PC-9 (cell line): ENCODE data around the gene ATXN1. TPM values are rescaled to one million over a fixed set of nuclear protein-coding genes. Genes with fewer than 3 reads are reported as not detected.

Source experiments
- BruUV-seq: library from RNA; stranded (reverse); fragments of 400-500 nt; replicated peaks from 2 replicates; lab custom pipeline; 2021; lab: Mats Ljungman, UMichigan
- CTCF ChIA-PET: fragments of 300-600 bp; sonication (Branson Sonifier 250); formaldehyde crosslinking; loops from one replicate; lab custom pipeline; 2022; ENCODE audit warnings: antibody characterized with exemption; lab: Charles Lee
- POLR2A ChIA-PET: fragments of 300-600 bp; sonication (Branson Sonifier 250); formaldehyde crosslinking; loops from one replicate; lab custom pipeline; 2022; ENCODE audit warnings: antibody characterized with exemption; ENCODE audit not compliant: unreplicated experiment; lab: Charles Lee
- DNase-seq, 2 experiments: peaks; one replicate each; pipeline versions ENCODE4 v3.0.0 to v3.0.0-alpha.2; 2015 to 2022; ENCODE audit warnings: mixed read lengths in 1 of 2
- H2AFZ ChIP-seq: fragments of 200-600 bp; sonication (generic); 2 replicates; pipeline ENCODE4 v1.8.1; 2017; ENCODE audit warnings: antibody characterized with exemption
- H3F3A ChIP-seq: fragments of 200-600 bp; sonication (generic); 2 replicates; pipeline ENCODE4 v1.8.1; 2017; ENCODE audit warnings: antibody characterized with exemption, mild to moderate bottlenecking, low read depth; ENCODE audit not compliant: insufficient read depth
- H3K27ac ChIP-seq: fragments of 200-600 bp; sonication (generic); 2 replicates; pipeline ENCODE4 v1.6.1; 2016; ENCODE audit warnings: mixed run types
- H3K27me3 ChIP-seq: fragments of 200-600 bp; sonication (generic); 2 replicates; pipeline ENCODE4 v1.6.1; 2016; ENCODE audit warnings: low read depth, mixed run types; ENCODE audit not compliant: insufficient read depth
- H3K36me3 ChIP-seq: fragments of 200-600 bp; sonication (generic); 2 replicates; pipeline ENCODE4 v1.6.1; 2016; ENCODE audit warnings: low read depth, mixed run types
- H3K4me1 ChIP-seq: fragments of 200-600 bp; sonication (generic); replicated peaks from 2 replicates; pipeline ENCODE4 v1.6.1; 2016; ENCODE audit warnings: mixed run types; ENCODE audit not compliant: insufficient read depth
- H3K4me2 ChIP-seq: fragments of 200-600 bp; sonication (generic); 2 replicates; pipeline ENCODE4 v1.6.1; 2017; ENCODE audit warnings: mixed run types
- H3K4me3 ChIP-seq: fragments of 200-600 bp; sonication (generic); 2 replicates; pipeline ENCODE4 v1.6.1; 2016; ENCODE audit warnings: mixed run types
- H3K79me2 ChIP-seq: fragments of 200-600 bp; sonication (generic); 2 replicates; pipeline ENCODE4 v1.6.1; 2017; ENCODE audit warnings: low read depth, mixed run types
- H3K9me2 ChIP-seq: fragments of 200-600 bp; sonication (generic); 2 replicates; pipeline ENCODE4 v1.8.1; 2017; ENCODE audit warnings: mild to moderate bottlenecking; ENCODE audit not compliant: insufficient read depth
- H3K9me3 ChIP-seq: fragments of 200-600 bp; sonication (generic); 2 replicates; pipeline ENCODE4 v1.8.1; 2016; ENCODE audit warnings: low read depth; ENCODE audit not compliant: insufficient read depth
- H4K20me1 ChIP-seq: fragments of 200-600 bp; sonication (generic); 2 replicates; pipeline ENCODE4 v1.8.1; 2017; ENCODE audit not compliant: insufficient read depth
- CTCF ChIP-seq: fragments of 200-600 bp; sonication (generic); conservative IDR thresholded peaks from 2 replicates; pipeline ENCODE4 v1.6.1; 2017; ENCODE audit warnings: mixed run types, antibody characterized with exemption, mild to moderate bottlenecking, moderate library complexity
- EZH2 ChIP-seq: fragments of 200-600 bp; sonication (generic); IDR thresholded peaks from 2 replicates; pipeline ENCODE4 v1.8.0; 2017; ENCODE audit warnings: antibody characterized with exemption, low read depth
- intact Hi-C: fragments of 100-400 bp; cut with micrococcal nuclease; formaldehyde crosslinking; loops from one replicate; pipeline ENCODE4 v1.10.0; 2022; ENCODE audit not compliant: unreplicated experiment
- total RNA-seq: library from RNA; stranded (reverse); gene quantifications from 2 replicates; pipeline ENCODE4 v1.2.3, GENCODE V29; 2021

ATXN1 gene
- total RNA-seq, 1 experiment from 2014 or later, result 42.7 TPM

DNA sequence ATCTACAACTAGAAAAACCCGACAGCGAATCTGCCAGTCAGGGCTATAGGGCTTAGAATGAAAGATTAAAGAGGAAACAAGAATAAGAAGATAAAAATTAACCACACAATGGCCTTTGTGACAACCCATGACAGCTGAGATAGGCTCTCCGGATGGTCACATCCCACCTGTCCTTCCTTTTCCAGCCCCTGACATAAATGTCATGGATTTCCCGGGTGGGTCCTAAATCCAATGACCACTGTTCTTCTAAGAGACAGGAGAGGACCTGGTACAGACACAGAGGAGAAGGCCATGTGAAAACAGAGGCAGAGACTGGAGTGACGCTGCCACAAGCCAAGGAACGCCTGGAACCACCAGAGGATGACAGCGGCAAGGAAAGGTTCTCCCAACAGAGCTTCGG lies 41.8 kb downstream of the ATXN1 start:
- H2AFZ ChIP-seq, result no peak overlapping the region
- H3K4me2 ChIP-seq, result no peak overlapping the region
- no peaks in the 10 kb centered on the region for H3K9me2 ChIP-seq
- H3K9me3 ChIP-seq, result no peaks in the 10 kb centered on the region
- no peak for DNase-seq
- peaks cover 1% of the 10 kb centered on the region; the same call in 1 of the 2 replicates for H3F3A ChIP-seq
- H3K4me3 ChIP-seq, result no peak overlapping the region
- 0 out of 2 replicates have a peak, but pooled peaks cover 6% of the 10 kb centered on the region for H3K4me1 ChIP-seq
- intact Hi-C loops, result no loop called here
- H3K27ac ChIP-seq, result no peak overlapping the region
- H3K27me3 ChIP-seq, result no peaks in the 10 kb centered on the region
- no peaks in the 10 kb centered on the region for H3K36me3 ChIP-seq
- POLR2A ChIA-PET, result interaction anchor here (0.6 kb wide), 1 partner anchor 203 kb away, joined by 3 read pairs; no protein-coding TSS in a partner anchor
- peaks cover 2% of the 10 kb centered on the region; the same call in 1 of the 2 replicates for H4K20me1 ChIP-seq
- TF ChIP-seq EZH2 (no peak), CTCF (no peak)
- H3K79me2 ChIP-seq, result no peaks in the 10 kb centered on the region
- no TSS peak for BruUV-seq
- CTCF ChIA-PET, result no interaction called here

DNA sequence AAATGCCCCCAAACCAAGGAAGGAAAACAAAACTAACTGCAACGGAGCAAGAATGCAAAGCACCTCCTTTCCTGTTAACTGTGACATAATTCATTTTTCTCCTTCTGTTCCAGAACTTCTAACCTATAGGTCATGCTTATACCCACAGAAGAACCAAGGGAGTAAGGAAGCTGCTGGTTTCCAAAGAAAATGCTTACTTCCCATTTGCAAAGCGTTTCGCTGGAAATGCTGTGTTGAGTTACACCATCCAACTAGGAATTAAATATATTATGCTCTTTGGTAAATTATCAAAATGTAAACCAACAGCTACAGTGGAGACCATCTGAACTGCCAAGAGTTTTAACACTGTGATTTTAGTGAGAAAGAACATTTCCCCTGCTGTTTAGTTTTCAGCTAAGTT lies 42.9 kb downstream of the ATXN1 start:
- H3F3A ChIP-seq, result peaks cover 8% of the 10 kb centered on the region
- ChIA-PET POLR2A (no interaction called here), CTCF (no interaction called here)
- no peak overlapping the region for H2AFZ ChIP-seq
- peaks cover 2% of the 10 kb centered on the region; the same call in 1 of the 2 replicates for H4K20me1 ChIP-seq
- H3K36me3 ChIP-seq, result no peaks in the 10 kb centered on the region
- peaks cover 16% of the 10 kb centered on the region for H3K4me1 ChIP-seq
- no peak overlapping the region for H3K4me2 ChIP-seq
- no peak for DNase-seq
- no peaks in the 10 kb centered on the region for H3K79me2 ChIP-seq
- H3K4me3 ChIP-seq, result no peak overlapping the region
- no peaks in the 10 kb centered on the region for H3K9me2 ChIP-seq
- intact Hi-C loops, result no loop called here
- BruUV-seq, result no TSS peak
- H3K9me3 ChIP-seq, result no peaks in the 10 kb centered on the region
- no peaks in the 10 kb centered on the region for H3K27me3 ChIP-seq
- no peak overlapping the region for H3K27ac ChIP-seq
- TF ChIP-seq EZH2, result no peak
- no peak for TF ChIP-seq CTCF

DNA sequence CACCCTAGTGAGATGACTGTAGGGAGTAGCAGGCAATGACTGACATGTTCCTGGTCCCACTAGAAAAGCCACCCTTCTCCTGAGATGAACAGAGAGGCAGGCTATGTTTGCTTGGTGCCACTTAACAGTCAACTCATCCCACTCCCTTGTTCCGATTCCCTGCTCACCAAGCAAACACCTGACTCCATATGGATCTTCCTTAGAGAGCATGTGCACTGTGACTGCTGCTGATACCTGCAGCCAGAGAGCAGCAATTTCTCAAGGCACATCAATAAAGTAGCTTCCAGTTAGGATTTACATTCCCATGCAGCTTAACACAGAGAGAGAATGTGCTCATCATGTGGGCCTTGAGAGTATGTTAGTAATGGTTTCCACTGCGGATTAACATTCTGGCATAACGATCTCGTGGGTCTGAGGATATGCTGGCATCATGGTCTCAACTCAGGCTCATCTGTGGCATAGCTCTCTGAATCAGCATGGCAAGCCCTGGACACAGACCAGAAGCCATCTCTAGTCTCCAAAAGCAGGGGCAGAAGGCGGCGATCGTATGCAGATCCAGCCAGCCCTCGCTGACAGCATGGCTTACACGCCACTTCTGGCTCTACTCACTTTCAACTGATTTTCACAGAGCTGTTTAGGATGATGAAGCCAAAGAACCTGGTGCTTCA lies 43.9 kb downstream of the ATXN1 start:
- Histone ChIP-seq H3K9me2 (no peaks in the 10 kb centered on the region), H4K20me1 (peaks cover 2% of the 10 kb centered on the region; the same call in 1 of the 2 replicates), H3K4me2 (no peak overlapping the region), H3K4me1 (peaks cover 17% of the 10 kb centered on the region), H3K9me3 (no peaks in the 10 kb centered on the region), H3K27ac (no peak overlapping the region), H2AFZ (no peak overlapping the region), H3K79me2 (no peaks in the 10 kb centered on the region), H3F3A (peaks cover 16% of the 10 kb centered on the region), H3K4me3 (no peak overlapping the region), H3K36me3 (no peaks in the 10 kb centered on the region), H3K27me3 (no peaks in the 10 kb centered on the region)
- ChIA-PET CTCF (no interaction called here), POLR2A (interaction anchor here (0.6 kb wide), 1 partner anchor 19 kb away, joined by 4 read pairs; no protein-coding TSS in a partner anchor)
- DNase-seq, result no peak
- intact Hi-C loops, result no loop called here
- BruUV-seq, result no TSS peak
- TF ChIP-seq CTCF, result no peak
- no peak for TF ChIP-seq EZH2
